Ectodermal cell (in vitro differentiated cells): ENCODE measurements around the gene TRERF1.

Experiments used
- H3K27ac ChIP-seq: 2 replicates; pipeline ENCODE4 v1.7.0; 2013; ENCODE audit warnings: mild to moderate bottlenecking, low read depth, low read length; ENCODE audit not compliant: insufficient read depth, poor library complexity, severe bottlenecking
- H3K27me3 ChIP-seq: 2 replicates; pipeline ENCODE4 v1.7.0; 2013; ENCODE audit warnings: mild to moderate bottlenecking, low read length; ENCODE audit not compliant: insufficient read depth, control insufficient read depth, poor library complexity, severe bottlenecking
- H3K36me3 ChIP-seq: one replicate; pipeline ENCODE4 v1.7.0; 2013; ENCODE audit warnings: low read length; ENCODE audit not compliant: control insufficient read depth, insufficient read depth
- H3K4me1 ChIP-seq: one replicate; pipeline ENCODE4 v1.7.0; 2013; ENCODE audit warnings: low read length; ENCODE audit not compliant: control insufficient read depth, insufficient read depth
- H3K4me3 ChIP-seq: 2 replicates; pipeline ENCODE4 v1.7.0; 2013; ENCODE audit warnings: low read depth, low read length, control low read depth; ENCODE audit not compliant: insufficient read depth
- H3K9me3 ChIP-seq: 2 replicates; pipeline ENCODE4 v1.7.0; 2013; ENCODE audit warnings: mild to moderate bottlenecking, low read length, moderate library complexity; ENCODE audit not compliant: control insufficient read depth
- WGBS, 2 experiments: methylation state at CpG; one replicate each; pipeline ENCODE4 v1.1.7; 2013; ENCODE audit warnings: missing lambda C conversion rate in 2 of 2; 5-methylcytosine and 5-hydroxymethylcytosine counted together

Gene TRERF1

DNA sequence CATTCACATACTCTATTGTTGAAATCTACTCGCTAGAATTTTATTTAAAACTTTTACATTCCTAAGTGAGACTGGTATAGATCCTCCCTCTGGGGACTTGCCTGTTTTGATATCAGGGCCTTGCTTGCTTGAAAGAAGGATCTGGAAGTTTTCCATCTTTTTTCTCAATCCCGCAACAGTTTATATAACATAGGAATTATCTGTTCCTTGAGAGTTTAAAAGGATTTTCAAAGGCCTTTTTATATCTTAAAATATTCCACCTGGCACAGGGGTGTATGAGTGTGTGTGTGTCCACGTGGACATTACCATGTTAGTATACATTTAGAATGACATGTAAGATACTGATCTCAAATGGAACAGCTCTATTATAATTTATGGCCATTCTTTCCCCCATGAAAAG, 96.3 kb downstream of the TRERF1 start:
- H3K4me3 ChIP-seq = no peak overlapping the region
- H3K4me1 ChIP-seq = no peaks in the 10 kb centered on the region
- 83 to 90% methylated on average over 1 to 2 of the region's 3 CpGs for whole genome bisulfite sequencing, 2 experiments

DNA sequence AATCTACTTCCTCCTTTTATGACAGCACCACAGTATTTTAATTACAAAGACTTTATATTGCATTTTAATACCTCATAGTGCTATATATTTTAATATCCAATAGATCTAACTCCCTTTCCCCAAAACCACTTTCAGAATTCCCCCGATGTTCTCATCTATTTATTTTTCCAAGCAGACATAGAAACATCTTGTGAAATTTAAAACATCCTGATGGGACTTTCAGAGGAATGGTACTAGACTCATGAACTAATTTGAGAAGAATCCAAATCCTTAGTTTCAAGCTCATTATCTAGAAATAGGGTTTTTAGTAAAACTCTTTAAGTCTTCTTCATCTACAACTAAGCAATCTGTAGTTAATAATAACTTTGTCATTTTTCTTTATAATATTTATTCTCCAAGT, 97.0 kb downstream of the TRERF1 start:
- Histone ChIP-seq H3K27me3 (no peaks in the 10 kb centered on the region), H3K4me3 (no peak overlapping the region), H3K27ac (no peak overlapping the region), H3K9me3 (no peaks in the 10 kb centered on the region), H3K4me1 (no peaks in the 10 kb centered on the region), H3K36me3 (peaks cover 3% of the 10 kb centered on the region)
- WGBS, 2 experiments = 89 to 100% methylated on average over 1 of the region's 1 CpG

More for the DNA sequence above, 96.3 kb downstream of the TRERF1 start:
- no peak overlapping the region for H3K27ac ChIP-seq
- no peaks in the 10 kb centered on the region for H3K9me3 ChIP-seq
- no peaks in the 10 kb centered on the region for H3K27me3 ChIP-seq
- no peaks in the 10 kb centered on the region for H3K36me3 ChIP-seq

DNA sequence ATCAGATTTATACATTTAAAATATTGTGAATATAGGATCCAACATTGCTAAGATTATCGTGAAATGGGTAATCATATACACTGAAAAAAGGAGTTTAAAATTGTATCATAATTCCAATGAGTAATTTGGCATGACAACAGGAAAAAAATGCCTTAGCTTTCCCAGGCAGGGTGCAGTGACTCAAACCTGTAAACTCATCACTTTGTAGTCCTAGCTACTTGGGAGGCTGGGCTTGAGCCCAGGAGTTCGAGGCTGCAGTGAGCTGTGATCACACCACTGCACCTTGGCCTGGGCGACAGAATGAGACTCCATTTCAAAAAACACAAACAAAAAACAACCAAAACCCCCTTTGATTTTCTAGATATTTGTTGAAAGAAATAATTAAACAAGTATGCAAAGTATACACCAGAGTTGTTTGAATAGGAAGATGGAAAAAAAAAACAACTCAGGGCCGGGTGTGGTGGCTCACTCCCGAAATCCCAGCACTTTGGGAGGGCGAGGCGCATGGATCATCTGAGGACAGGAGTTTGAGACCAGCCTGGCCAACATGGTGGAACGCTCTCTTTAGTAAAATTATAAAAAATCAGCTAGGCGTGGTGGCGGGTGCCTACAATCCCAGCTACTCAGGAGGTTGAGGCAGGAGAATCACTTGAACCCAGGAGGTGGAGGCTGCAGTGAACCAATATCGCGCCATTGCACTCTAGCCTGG, 98.7 kb downstream of the TRERF1 start:
- 93 to 95% methylated on average over 11 to 12 of the region's 12 CpGs for WGBS, 2 experiments

DNA sequence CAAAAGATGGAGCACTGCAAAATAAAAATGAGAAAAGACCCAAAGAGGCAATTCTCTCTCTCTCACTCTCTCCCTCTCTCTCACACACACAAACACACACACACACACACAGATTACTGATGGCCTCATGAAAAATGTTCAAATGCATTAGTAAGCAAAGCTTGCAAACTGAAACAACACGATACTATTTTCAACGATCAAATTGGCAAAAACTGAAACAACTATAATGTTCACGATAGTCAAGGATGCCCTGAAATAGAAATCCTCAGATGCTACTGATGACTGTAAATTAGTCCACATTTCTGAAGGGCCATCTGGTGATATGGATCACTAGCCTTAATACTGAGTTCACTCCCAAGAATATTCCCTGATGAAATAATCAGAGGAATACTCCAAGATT, 100.8 kb downstream of the TRERF1 start:
- H3K4me3 ChIP-seq = no peak overlapping the region
- no peaks in the 10 kb centered on the region for H3K9me3 ChIP-seq
- 92 to 95% methylated on average over 3 of the region's 3 CpGs for WGBS, 2 experiments
- no peaks in the 10 kb centered on the region for H3K4me1 ChIP-seq
- H3K36me3 ChIP-seq = peaks cover 3% of the 10 kb centered on the region
- H3K27me3 ChIP-seq = no peaks in the 10 kb centered on the region
- H3K27ac ChIP-seq = no peak overlapping the region

More for the DNA sequence above, 98.7 kb downstream of the TRERF1 start:
- no peaks in the 10 kb centered on the region for H3K27me3 ChIP-seq
- peaks cover 3% of the 10 kb centered on the region for H3K36me3 ChIP-seq
- no peak overlapping the region for H3K4me3 ChIP-seq
- H3K27ac ChIP-seq = no peak overlapping the region
- H3K4me1 ChIP-seq = no peaks in the 10 kb centered on the region
- no peaks in the 10 kb centered on the region for H3K9me3 ChIP-seq

DNA sequence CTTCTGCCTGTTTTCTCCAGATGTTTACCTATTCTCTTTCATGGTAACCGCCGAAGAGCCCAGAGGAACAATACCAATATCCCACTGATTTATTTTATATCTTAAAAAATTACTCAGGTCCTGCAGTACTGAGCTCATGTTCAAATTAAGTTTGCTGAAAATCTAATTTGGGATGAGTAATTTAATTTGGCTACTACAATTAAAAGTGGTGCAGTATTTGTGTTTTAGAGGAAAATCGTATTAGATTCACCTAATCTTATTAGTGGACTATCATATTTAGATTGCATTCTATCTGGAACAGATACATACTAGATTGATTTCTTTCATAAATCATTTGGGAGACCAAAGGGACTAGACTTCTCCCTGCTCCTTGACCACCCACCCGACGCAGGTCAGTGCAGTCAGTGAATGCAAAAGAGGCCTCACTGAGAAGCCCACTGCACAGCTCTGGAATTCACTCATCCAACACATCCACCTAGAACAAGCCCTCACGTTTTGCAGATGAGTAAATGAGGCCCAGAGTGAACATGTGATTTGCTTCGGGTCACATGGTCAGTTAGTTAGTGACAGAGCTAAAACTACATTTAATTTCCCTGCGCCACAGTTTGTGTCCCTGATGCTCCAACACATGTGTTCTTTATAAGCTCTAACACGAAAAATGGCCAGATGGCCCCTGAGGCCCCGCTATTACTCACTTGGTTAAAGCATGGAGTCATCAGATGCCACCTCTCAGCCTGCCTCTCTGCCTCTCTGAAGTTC, 101.8 kb downstream of the TRERF1 start:
- no peaks in the 10 kb centered on the region for H3K27me3 ChIP-seq
- H3K9me3 ChIP-seq = no peaks in the 10 kb centered on the region
- WGBS, 2 experiments = 94 to 95% methylated on average over 9 to 10 of the region's 10 CpGs
- H3K4me3 ChIP-seq = no peak overlapping the region
- no peaks in the 10 kb centered on the region for H3K4me1 ChIP-seq
- peaks cover 3% of the 10 kb centered on the region for H3K36me3 ChIP-seq
- H3K27ac ChIP-seq = no peak overlapping the region

DNA sequence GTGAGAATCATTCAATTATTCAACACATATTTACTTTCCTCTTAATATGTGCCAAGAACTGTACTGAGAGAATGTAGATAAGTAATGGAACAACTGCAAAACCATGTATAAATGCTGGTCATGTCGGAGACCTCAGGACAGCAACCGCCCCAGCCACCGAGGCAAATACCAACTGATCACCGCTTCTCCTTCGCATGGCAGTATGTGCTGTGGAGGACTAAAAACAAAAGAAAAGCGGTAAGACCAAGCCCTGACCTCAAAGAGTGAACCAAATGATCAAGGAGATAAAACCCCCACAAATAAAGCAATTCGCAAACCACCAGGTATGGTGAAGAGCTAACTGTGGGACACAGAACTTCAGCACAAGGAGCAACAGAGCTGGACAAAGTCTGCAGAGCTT, 104.3 kb downstream of the TRERF1 start:
- H3K9me3 ChIP-seq = no peaks in the 10 kb centered on the region
- H3K4me1 ChIP-seq = no peaks in the 10 kb centered on the region
- H3K36me3 ChIP-seq = peaks cover 3% of the 10 kb centered on the region
- WGBS, 2 experiments = 96 to 97% methylated on average over 7 of the region's 7 CpGs
- H3K27me3 ChIP-seq = no peaks in the 10 kb centered on the region
- H3K27ac ChIP-seq = no peak overlapping the region
- H3K4me3 ChIP-seq = no peak overlapping the region

DNA sequence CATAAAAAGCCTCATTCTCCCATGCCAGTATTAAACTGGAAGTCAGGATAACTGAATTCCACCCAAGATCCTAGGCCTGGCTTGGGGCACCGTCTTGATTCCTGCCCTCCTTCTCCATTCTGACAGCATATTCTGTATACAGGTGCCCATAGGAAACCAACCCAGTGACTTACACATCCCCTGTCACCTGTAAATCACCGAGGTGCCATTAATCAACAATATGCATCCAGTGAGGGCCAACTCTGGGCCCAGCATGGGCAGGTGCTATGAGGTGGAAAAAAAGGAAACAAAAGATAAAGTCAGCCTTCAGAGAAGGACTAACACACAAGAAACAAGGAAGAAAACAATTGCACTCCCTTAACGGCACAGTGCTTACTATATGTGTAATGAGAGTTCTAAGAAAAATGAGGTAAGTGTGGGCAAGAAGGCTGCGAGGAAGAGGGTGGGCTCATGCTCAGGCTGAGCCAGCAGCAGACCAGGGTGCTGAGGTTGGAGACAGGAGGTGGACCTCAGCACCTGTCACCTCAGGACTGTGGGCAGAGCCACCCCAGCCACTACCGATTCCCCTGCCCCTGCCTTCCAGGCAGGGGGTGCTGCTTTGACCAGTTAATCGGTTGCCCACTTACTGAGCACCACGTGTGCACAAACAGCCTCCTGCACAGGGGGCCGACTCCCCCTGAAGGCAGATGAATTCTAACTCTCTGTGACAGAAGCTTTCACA, 105.9 kb downstream of the TRERF1 start:
- H3K4me3 ChIP-seq = no peak overlapping the region
- peaks cover 3% of the 10 kb centered on the region for H3K36me3 ChIP-seq
- WGBS, 2 experiments = 89 to 92% methylated on average over 8 of the region's 8 CpGs
- no peaks in the 10 kb centered on the region for H3K27me3 ChIP-seq
- H3K9me3 ChIP-seq = no peaks in the 10 kb centered on the region
- H3K27ac ChIP-seq = no peak overlapping the region
- H3K4me1 ChIP-seq = no peaks in the 10 kb centered on the region

DNA sequence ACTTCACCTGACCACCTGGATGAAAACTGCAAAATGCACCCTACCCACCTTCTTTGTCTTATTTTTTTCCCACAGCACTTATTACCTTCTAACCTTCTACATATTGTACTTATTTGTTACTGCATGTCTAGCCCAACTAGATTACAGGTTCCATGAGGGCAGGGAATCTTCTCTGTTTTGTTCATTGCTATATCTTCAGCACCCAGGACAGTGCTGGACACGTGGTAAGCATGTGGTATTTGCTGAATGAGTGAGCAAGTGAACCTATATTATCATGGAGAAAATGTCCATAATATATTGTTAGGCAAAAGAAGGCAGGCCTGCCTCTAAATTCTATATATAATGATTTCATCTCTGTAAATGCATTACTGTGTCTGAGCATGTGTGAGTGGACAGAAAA, 107.0 kb downstream of the TRERF1 start:
- Histone ChIP-seq H3K27ac (no peak overlapping the region), H3K4me3 (no peak overlapping the region), H3K27me3 (no peaks in the 10 kb centered on the region), H3K4me1 (no peaks in the 10 kb centered on the region), H3K36me3 (no peaks in the 10 kb centered on the region), H3K9me3 (no peaks in the 10 kb centered on the region)
- 100% methylated on average over 1 of the region's 1 CpG for WGBS, 2 experiments

DNA sequence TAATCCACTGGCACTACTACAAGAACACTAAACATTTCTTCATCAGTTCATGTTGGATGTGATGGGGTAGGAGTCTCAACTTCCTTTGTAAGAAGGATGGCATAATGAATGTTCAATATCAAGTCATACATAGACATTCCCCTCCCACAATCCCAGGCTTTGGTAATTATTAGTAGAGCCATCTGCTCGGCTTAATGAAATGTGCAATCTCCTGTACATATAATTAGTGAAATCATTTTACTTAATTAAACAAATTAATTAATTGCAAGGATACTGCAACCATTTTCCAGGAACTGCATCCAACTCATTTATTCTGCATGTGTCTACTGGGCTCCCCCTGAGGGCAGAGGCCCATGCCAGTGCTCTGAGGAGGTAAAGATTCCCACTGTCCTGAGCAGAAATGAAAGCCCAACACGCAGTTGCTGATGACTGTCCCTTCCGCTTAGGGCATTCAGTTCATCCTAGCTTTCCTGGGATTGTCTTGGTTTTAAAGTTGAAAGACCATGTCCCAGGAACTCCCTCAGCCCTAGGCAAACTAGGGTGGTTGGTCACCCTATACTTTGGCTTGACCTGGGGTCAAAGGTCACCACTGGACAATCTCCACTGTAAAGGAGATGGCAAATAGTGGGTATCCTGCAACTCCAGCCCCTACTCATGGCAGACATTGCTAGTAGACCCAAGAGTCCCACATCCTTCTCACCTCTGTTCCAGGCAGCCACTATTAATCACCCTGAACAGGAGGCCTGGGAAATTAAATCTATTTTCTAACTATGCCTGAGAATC, 109.8 kb downstream of the TRERF1 start:
- Histone ChIP-seq H3K27me3 (no peaks in the 10 kb centered on the region), H3K27ac (no peak overlapping the region), H3K9me3 (no peaks in the 10 kb centered on the region), H3K4me3 (no peak overlapping the region), H3K4me1 (no peaks in the 10 kb centered on the region), H3K36me3 (no peaks in the 10 kb centered on the region)
- WGBS, 2 experiments = 92 to 97% methylated on average over 2 to 3 of the region's 3 CpGs
